GM13976 (cell line): ENCODE results near the gene NEK4.

Experiments used
- DNase-seq: peaks from one replicate; pipeline ENCODE4 v3.0.0; 2012; ENCODE audit warnings: low spot score
- in situ Hi-C: fragments of 300-500 bp; cut with MboI; formaldehyde crosslinking; loops from one replicate; pipeline ENCODE4 v1.12.0; 2022; ENCODE audit warnings: low sequenced_read_pairs, mixed read lengths, inconsistent platforms; ENCODE audit not compliant: unreplicated experiment
- TF ChIP-seq, protein P1 (sequence below): IDR thresholded peaks from 2 replicates; pipeline ENCODE4 v1.5.1; 2012; ENCODE audit warnings: borderline replicate concordance, mild to moderate bottlenecking; ENCODE audit not compliant: insufficient read depth; ENCODE audit errors: extremely low read depth, missing control alignments, control extremely low read depth

The NEK4 gene

GRCh38 chr3:52763466-52763865, 7.3 kb downstream of the NEK4 start:
- DNase-seq: no peak
- TF ChIP-seq, protein P1, sequence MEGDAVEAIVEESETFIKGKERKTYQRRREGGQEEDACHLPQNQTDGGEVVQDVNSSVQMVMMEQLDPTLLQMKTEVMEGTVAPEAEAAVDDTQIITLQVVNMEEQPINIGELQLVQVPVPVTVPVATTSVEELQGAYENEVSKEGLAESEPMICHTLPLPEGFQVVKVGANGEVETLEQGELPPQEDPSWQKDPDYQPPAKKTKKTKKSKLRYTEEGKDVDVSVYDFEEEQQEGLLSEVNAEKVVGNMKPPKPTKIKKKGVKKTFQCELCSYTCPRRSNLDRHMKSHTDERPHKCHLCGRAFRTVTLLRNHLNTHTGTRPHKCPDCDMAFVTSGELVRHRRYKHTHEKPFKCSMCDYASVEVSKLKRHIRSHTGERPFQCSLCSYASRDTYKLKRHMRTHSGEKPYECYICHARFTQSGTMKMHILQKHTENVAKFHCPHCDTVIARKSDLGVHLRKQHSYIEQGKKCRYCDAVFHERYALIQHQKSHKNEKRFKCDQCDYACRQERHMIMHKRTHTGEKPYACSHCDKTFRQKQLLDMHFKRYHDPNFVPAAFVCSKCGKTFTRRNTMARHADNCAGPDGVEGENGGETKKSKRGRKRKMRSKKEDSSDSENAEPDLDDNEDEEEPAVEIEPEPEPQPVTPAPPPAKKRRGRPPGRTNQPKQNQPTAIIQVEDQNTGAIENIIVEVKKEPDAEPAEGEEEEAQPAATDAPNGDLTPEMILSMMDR: no peak
- in situ Hi-C loops: no loop called here

GRCh38 chr3:52756141-52756540, 14.6 kb downstream of the NEK4 start:
- in situ Hi-C loops: no loop called here
- TF ChIP-seq, protein P1: no peak
- DNase-seq: no peak

- in situ Hi-C loops: no loop called here
- TF ChIP-seq, protein P1: no peak
- DNase-seq: no peak
Measured at GRCh38 chr3:52754373-52754772, 16.4 kb downstream of the NEK4 start.

GRCh38 chr3:52752045-52752660, 18.6 kb downstream of the NEK4 start:
- no peak for DNase-seq

GRCh38 chr3:52743721-52744120, 27.0 kb downstream of the NEK4 start:
- TF ChIP-seq, protein P1: no peak
- in situ Hi-C loops: loop anchor here (25.0 kb wide), 1 partner anchor 319 kb away; no protein-coding TSS in a partner anchor
- DNase-seq: no peak

More at GRCh38 chr3:52752045-52752660, 18.6 kb downstream of the NEK4 start:
- TF ChIP-seq, protein P1: no peak
- in situ Hi-C loops: no loop called here

DNA sequence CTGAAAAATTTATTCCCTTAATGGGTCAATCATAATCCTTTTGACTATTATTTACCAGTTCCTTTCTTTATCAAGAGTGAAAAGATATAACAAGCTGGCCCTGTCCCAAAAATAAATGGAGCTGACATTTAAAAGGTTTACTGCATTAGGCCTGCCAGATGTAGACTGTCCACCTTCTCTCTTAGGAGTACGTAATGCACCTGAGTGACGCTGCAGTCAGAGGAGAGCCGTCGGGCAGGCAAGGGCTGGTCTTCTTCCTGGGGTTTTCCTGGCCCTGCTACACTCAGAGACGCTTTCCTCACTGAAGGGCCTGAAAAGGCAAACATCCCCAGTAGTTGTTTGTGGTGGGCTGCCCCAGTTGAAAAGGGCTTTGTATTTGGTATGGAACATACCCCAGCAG, 27.6 kb downstream of the NEK4 start:
- DNase-seq: no peak
- in situ Hi-C loops: loop anchor here (25.0 kb wide), 1 partner anchor 319 kb away; no protein-coding TSS in a partner anchor
- TF ChIP-seq, protein P1: no peak
